OCI-LY1 (cell line): ENCODE data around the gene ANAPC13.

Experiments used
- H2AFZ ChIP-seq: fragments of 200-600 bp; sonication (generic), shearing (Covaris generic); 2 replicates; pipeline ENCODE4 v1.6.0; 2014; ENCODE audit warnings: antibody characterized with exemption, mild to moderate bottlenecking, low read length
- H3F3A ChIP-seq: fragments of 200-600 bp; sonication (generic), shearing (Covaris generic); 2 replicates; pipeline ENCODE4 v1.6.0; 2014; ENCODE audit warnings: mild to moderate bottlenecking, antibody characterized with exemption, low read length, moderate library complexity; ENCODE audit not compliant: insufficient read depth
- H3K27ac ChIP-seq: fragments of 200-600 bp; sonication (generic); 2 replicates; pipeline ENCODE4 v1.5.1; 2014; ENCODE audit warnings: low read length, mixed run types, mild to moderate bottlenecking, low read depth; ENCODE audit not compliant: poor library complexity, severe bottlenecking
- H3K27me3 ChIP-seq: fragments of 200-600 bp; sonication (generic); 2 replicates; pipeline ENCODE4 v1.6.0; 2014; ENCODE audit warnings: antibody characterized with exemption, mild to moderate bottlenecking, low read length, moderate library complexity; ENCODE audit not compliant: insufficient read depth
- H3K36me3 ChIP-seq: fragments of 200-600 bp; sonication (generic); 2 replicates; pipeline ENCODE4 v1.6.1; 2014; ENCODE audit warnings: mild to moderate bottlenecking, antibody characterized with exemption, low read length, moderate library complexity, mixed read lengths; ENCODE audit not compliant: insufficient read depth
- H3K4me1 ChIP-seq: fragments of 200-600 bp; sonication (generic); 2 replicates; pipeline ENCODE4 v1.5.1; 2014; ENCODE audit warnings: mild to moderate bottlenecking, low read length, moderate library complexity; ENCODE audit not compliant: insufficient read depth, severe bottlenecking
- H3K4me2 ChIP-seq: fragments of 200-600 bp; sonication (generic), shearing (Covaris generic); 2 replicates; pipeline ENCODE4 v1.6.1; 2014; ENCODE audit warnings: low read length
- H3K4me3 ChIP-seq: fragments of 200-600 bp; sonication (generic); 2 replicates; pipeline ENCODE4 v1.5.1; 2014; ENCODE audit warnings: low read length, low read depth, mild to moderate bottlenecking, mixed read lengths; ENCODE audit not compliant: poor library complexity, severe bottlenecking
- H3K79me2 ChIP-seq: fragments of 200-600 bp; shearing (Covaris generic); 2 replicates; pipeline ENCODE4 v1.6.1; 2016; ENCODE audit warnings: mixed run types, low read length, mixed read lengths; ENCODE audit not compliant: insufficient read depth
- H3K9ac ChIP-seq: fragments of 200-600 bp; sonication (generic), shearing (Covaris generic); 2 replicates; pipeline ENCODE4 v1.6.1; 2014; ENCODE audit warnings: mild to moderate bottlenecking, low read length, mixed read lengths
- H3K9me2 ChIP-seq: fragments of 200-600 bp; sonication (generic), shearing (Covaris generic); 2 replicates; pipeline ENCODE4 v1.6.1; 2014; ENCODE audit warnings: low read depth, mild to moderate bottlenecking, low read length, mixed read lengths
- H3K9me3 ChIP-seq: fragments of 200-600 bp; shearing (Covaris generic); 2 replicates; pipeline ENCODE4 v1.6.1; 2014; ENCODE audit warnings: low read length, mixed read lengths
- H4K20me1 ChIP-seq: fragments of 200-600 bp; sonication (generic), shearing (Covaris generic); 2 replicates; pipeline ENCODE4 v1.6.0; 2016; ENCODE audit warnings: mild to moderate bottlenecking, low read length; ENCODE audit not compliant: insufficient read depth
- CTCF ChIP-seq: fragments of 200-600 bp; sonication (generic), shearing (Covaris generic); IDR thresholded peaks from 2 replicates; pipeline ENCODE4 v1.5.1; 2017; ENCODE audit warnings: mild to moderate bottlenecking, antibody characterized with exemption, low read length, moderate library complexity, mixed read lengths
- EZH2 ChIP-seq: fragments of 200-600 bp; sonication (generic), shearing (Covaris generic); IDR thresholded peaks from 2 replicates; pipeline ENCODE4 v1.8.0; 2017; ENCODE audit warnings: borderline replicate concordance, mixed run types, mild to moderate bottlenecking, antibody characterized with exemption, low read length, moderate library complexity, mixed read lengths

The ANAPC13 gene

GRCh38 chr3:134437211-134437752, 48.5 kb downstream of the ANAPC13 start:
- H4K20me1 ChIP-seq: no peaks in the 10 kb centered on the region
- no peaks in the 10 kb centered on the region for H3K79me2 ChIP-seq
- no peak overlapping the region for H2AFZ ChIP-seq
- TF ChIP-seq EZH2: no peak
- TF ChIP-seq CTCF: no peak
- H3K4me1 ChIP-seq: no peaks in the 10 kb centered on the region
- H3K4me3 ChIP-seq: no peak overlapping the region
- H3F3A ChIP-seq: no peaks in the 10 kb centered on the region
- no peak overlapping the region for H3K9ac ChIP-seq
- no peaks in the 10 kb centered on the region for H3K9me2 ChIP-seq
- H3K27me3 ChIP-seq: peaks cover 13% of the 10 kb centered on the region; the same call in 1 of the 2 replicates
- H3K4me2 ChIP-seq: no peak overlapping the region
- no peaks in the 10 kb centered on the region for H3K36me3 ChIP-seq
- H3K9me3 ChIP-seq: no peaks in the 10 kb centered on the region
- H3K27ac ChIP-seq: no peak overlapping the region

GRCh38 chr3:134432236-134432635, 53.5 kb downstream of the ANAPC13 start:
- Histone ChIP-seq H3K36me3 (no peaks in the 10 kb centered on the region), H3K4me2 (no peak overlapping the region), H3K4me3 (no peak overlapping the region), H4K20me1 (no peaks in the 10 kb centered on the region), H3K27me3 (no peaks in the 10 kb centered on the region), H3F3A (no peaks in the 10 kb centered on the region), H3K9ac (no peak overlapping the region), H3K79me2 (no peaks in the 10 kb centered on the region), H2AFZ (no peak overlapping the region), H3K4me1 (no peaks in the 10 kb centered on the region), H3K27ac (no peak overlapping the region), H3K9me2 (no peaks in the 10 kb centered on the region), H3K9me3 (no peaks in the 10 kb centered on the region)
- no peak for TF ChIP-seq EZH2
- no peak for TF ChIP-seq CTCF

GRCh38 chr3:134430950-134431445, 54.8 kb downstream of the ANAPC13 start:
- Histone ChIP-seq H3K79me2 (no peaks in the 10 kb centered on the region), H3K36me3 (no peaks in the 10 kb centered on the region), H3K4me3 (no peak overlapping the region), H3F3A (no peaks in the 10 kb centered on the region), H3K27ac (no peak overlapping the region), H3K4me1 (no peaks in the 10 kb centered on the region), H4K20me1 (no peaks in the 10 kb centered on the region), H3K27me3 (no peaks in the 10 kb centered on the region), H3K9me3 (no peaks in the 10 kb centered on the region), H3K9me2 (no peaks in the 10 kb centered on the region), H3K9ac (no peak overlapping the region), H2AFZ (no peak overlapping the region), H3K4me2 (no peak overlapping the region)
- TF ChIP-seq EZH2 (no peak), CTCF (no peak)
